ENCODE data around the gene ETV5. TPM values are rescaled to one million over a fixed set of nuclear protein-coding genes. Genes with fewer than 3 reads are reported as not detected.

ETV5 gene
- 3.6 TPM for polyA plus RNA-seq (2013)

DNA sequence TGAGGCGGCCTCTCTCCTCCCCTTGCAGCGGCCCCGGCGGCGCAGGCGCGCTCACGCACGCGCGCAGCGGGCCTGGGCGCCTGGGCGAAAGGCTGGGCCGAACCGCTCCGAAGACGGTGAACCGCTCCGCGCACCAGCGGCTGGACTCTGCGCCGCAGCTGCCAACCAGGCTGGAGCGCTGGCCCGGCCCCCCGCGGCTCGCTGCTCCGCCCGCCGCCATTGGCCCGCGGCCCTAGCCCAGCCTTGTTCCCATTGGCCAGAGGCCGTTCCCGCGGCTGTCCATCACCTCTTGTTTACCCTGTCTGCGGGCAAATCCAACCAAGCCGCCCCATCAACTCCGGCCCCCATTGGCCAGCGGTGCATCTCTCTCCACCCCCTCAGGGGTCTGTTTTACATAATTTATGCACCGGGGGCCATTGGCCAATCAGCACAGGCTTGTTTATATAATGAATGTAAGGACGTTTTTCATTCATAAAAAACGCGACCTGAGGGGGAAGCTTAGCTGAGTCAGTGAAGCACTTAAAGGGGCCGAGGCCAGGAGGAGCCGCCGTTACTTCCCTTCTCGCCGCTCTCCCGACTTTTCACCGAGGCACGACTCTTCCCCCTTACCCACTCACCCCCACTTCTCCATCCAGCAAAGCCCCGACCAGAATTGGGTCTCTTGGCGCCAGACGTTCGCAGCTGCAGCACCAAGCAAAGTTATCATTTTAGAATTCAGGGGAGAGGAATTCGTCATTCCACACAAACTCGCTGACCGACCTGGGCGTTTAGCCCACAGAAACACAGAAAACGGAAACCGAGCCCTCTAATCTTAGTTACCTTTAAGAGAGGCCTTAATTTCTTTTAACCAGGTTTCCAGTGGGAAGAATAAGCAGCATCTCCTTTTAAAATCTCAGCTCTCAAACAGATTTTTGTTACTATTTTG is at the start of gene ETV5:
TSS of gene ETV5 (minus strand) at position 149 of the 925 bp plus-strand sequence. CDS start 3,221 bp downstream, outside the sequence.
- CTCF ChIA-PET = interaction anchor here (0.6 to 2.8 kb wide), 3 partner anchors 9 to 73 kb away, joined by 3 to 11 read pairs (median 5); no protein-coding TSS in a partner anchor
- Histone ChIP-seq H3K4me1 (ENCODE audit: control extremely low read depth in 1 of 4, control insufficient read depth in 4 of 4, insufficient read depth in 4 of 4, low read length in 3 of 4) (peaks cover 11 to 48% (median 42%) of the 10 kb centered on the region in 4 experiments), H3K36me3 (ENCODE audit: control insufficient read depth in 4 of 4, insufficient read depth in 4 of 4, low read length in 3 of 4) (no peaks in the 10 kb centered on the region), H3K27ac (ENCODE audit: insufficient read depth in 1 of 2, low read depth in 1 of 2, low read length in 2 of 2, poor library complexity in 1 of 2, severe bottlenecking in 2 of 2) (no peak within 1 kb of the TSS), H3K4me3 (ENCODE audit: control insufficient read depth in 1 of 7, extremely low read depth in 1 of 7, insufficient read depth in 4 of 7, low read depth in 2 of 7, low read length in 6 of 7) (peak within 1 kb of the TSS; percentile 45 to 83 (median 73)), H3K27me3 (replicated peaks in 2 of 5; ENCODE audit: control insufficient read depth in 4 of 5, insufficient read depth in 5 of 5, low read length in 4 of 5) (peaks cover 5 to 41% (median 13%) of the 10 kb centered on the region in 5 experiments), H3K9me3 (ENCODE audit: control extremely low read depth in 1 of 5, control insufficient read depth in 4 of 5, insufficient read depth in 2 of 5, low read depth in 1 of 5, low read length in 4 of 5) (no peaks in the 10 kb centered on the region)
- WGBS (ENCODE audit: insufficient coverage) = under 1% methylated on average over 58 of the region's 63 CpGs
- DNase-seq = peak; percentile 99
- POLR2A ChIA-PET = interaction anchor here (1.2 to 1.3 kb wide), 2 partner anchors 76 to 674 kb away, joined by 3 read pairs; partner anchors contain the start of gene EIF4A2

DNA sequence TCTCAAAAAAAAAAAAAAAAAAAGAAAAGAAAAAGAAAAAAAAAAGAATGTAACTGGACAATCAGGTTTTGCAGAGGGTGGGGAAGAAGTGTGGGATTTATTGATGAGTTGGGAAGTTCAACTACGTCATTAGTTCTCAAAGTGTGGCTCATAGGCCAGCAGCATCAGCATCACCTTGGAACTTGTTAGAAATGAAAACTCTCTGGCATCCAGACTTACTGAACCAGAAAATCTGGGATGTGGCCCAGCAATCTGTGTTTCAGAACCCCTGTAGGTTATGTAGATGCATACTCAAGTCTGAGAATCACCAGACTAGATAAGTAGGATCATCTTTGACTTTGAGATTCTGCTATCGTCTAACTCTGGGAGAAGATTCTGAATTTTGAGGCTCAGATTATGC is 45.8 kb upstream of the ETV5 start:
- no peaks in the 10 kb centered on the region for H3K27me3 ChIP-seq (replicated peaks in 2 of 5; ENCODE audit: control insufficient read depth in 4 of 5, insufficient read depth in 5 of 5, low read length in 4 of 5)
- no peak overlapping the region for H3K4me3 ChIP-seq (ENCODE audit: control insufficient read depth in 1 of 7, extremely low read depth in 1 of 7, insufficient read depth in 4 of 7, low read depth in 2 of 7, low read length in 6 of 7)
- H3K36me3 ChIP-seq (ENCODE audit: control insufficient read depth in 4 of 4, insufficient read depth in 4 of 4, low read length in 3 of 4) = no peaks in the 10 kb centered on the region
- peaks cover 9 to 16% (median 11%) of the 10 kb centered on the region in 4 experiments for H3K4me1 ChIP-seq (ENCODE audit: control extremely low read depth in 1 of 4, control insufficient read depth in 4 of 4, insufficient read depth in 4 of 4, low read length in 3 of 4)
- no peak overlapping the region for H3K27ac ChIP-seq (ENCODE audit: insufficient read depth in 1 of 2, low read depth in 1 of 2, low read length in 2 of 2, poor library complexity in 1 of 2, severe bottlenecking in 2 of 2)
- no peaks in the 10 kb centered on the region for H3K9me3 ChIP-seq (ENCODE audit: control extremely low read depth in 1 of 5, control insufficient read depth in 4 of 5, insufficient read depth in 2 of 5, low read depth in 1 of 5, low read length in 4 of 5)
- 92% methylated on average over 2 of the region's 2 CpGs for WGBS (ENCODE audit: insufficient coverage)
- DNase-seq = no peak
- POLR2A ChIA-PET = no interaction called here
- CTCF ChIA-PET = no interaction called here

DNA sequence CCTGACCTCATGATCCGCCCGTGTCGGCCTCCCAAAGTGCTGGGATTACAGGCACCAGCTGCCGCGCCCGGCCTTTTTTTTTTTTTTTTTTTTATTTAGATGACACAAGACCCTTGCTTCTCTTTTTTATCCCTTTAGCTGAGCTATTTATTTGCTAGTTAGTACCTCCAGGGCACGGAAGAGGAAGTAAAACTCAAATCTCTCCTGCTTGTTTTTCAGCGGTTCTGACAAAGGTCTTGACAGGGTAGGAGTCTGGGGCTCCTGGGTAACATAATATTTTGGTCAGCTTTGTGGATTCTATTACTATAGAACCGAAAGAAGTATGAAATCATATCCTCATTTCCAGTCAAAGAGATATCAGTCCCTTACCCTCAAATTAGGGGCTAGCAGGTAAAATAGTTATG is 44.0 kb upstream of the ETV5 start:
- peak; percentile 77 to 95 (median 93) for DNase-seq
- POLR2A ChIA-PET = interaction anchor here (0.6 kb wide), 1 partner anchor 330 kb away, joined by 3 read pairs; no protein-coding TSS in a partner anchor
- H3K27ac ChIP-seq (ENCODE audit: insufficient read depth in 1 of 2, low read depth in 1 of 2, low read length in 2 of 2, poor library complexity in 1 of 2, severe bottlenecking in 2 of 2) = peak overlapping the region; percentile 43 to 83
- CTCF ChIA-PET = interaction anchor here (1.2 to 1.6 kb wide), 3 partner anchors 10 to 41 kb away, joined by 3 to 4 read pairs (median 3); no protein-coding TSS in a partner anchor
- H3K36me3 ChIP-seq (ENCODE audit: control insufficient read depth in 4 of 4, insufficient read depth in 4 of 4, low read length in 3 of 4) = no peaks in the 10 kb centered on the region
- H3K9me3 ChIP-seq (ENCODE audit: control extremely low read depth in 1 of 5, control insufficient read depth in 4 of 5, insufficient read depth in 2 of 5, low read depth in 1 of 5, low read length in 4 of 5) = no peaks in the 10 kb centered on the region
- WGBS (ENCODE audit: insufficient coverage) = 5% methylated on average over 3 of the region's 9 CpGs
- H3K4me1 ChIP-seq (ENCODE audit: control extremely low read depth in 1 of 4, control insufficient read depth in 4 of 4, insufficient read depth in 4 of 4, low read length in 3 of 4) = peaks cover 9 to 18% (median 13%) of the 10 kb centered on the region in 4 experiments
- H3K4me3 ChIP-seq (ENCODE audit: control insufficient read depth in 1 of 7, extremely low read depth in 1 of 7, insufficient read depth in 4 of 7, low read depth in 2 of 7, low read length in 6 of 7) = peak overlapping the region in 1 of 7 experiments; percentile 21
- no peaks in the 10 kb centered on the region for H3K27me3 ChIP-seq (replicated peaks in 2 of 5; ENCODE audit: control insufficient read depth in 4 of 5, insufficient read depth in 5 of 5, low read length in 4 of 5)

DNA sequence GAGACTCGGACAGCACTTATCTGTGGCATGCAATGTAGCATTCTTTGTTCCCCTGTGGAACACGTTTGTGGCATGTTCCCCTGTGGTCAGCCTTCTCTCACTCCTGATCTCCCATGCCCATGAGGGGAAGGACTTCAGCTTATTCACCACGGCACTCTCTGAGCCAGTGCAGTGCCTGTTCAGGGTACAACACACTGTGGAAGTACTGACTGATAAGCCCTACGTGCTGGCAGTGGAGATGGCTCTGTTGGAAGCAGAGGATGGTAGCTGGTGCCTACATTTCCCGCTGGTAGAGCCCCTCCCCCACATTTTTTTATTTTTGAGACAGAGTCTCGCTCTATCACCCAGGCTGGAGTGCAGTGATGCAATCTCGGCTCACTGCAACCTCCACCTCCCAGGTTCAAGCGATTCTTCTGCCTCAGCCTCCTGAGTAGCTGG is 43.5 kb upstream of the ETV5 start:
- Histone ChIP-seq H3K36me3 (ENCODE audit: control insufficient read depth in 4 of 4, insufficient read depth in 4 of 4, low read length in 3 of 4) (no peaks in the 10 kb centered on the region), H3K9me3 (ENCODE audit: control extremely low read depth in 1 of 5, control insufficient read depth in 4 of 5, insufficient read depth in 2 of 5, low read depth in 1 of 5, low read length in 4 of 5) (no peaks in the 10 kb centered on the region), H3K4me1 (ENCODE audit: control extremely low read depth in 1 of 4, control insufficient read depth in 4 of 4, insufficient read depth in 4 of 4, low read length in 3 of 4) (peaks cover 9 to 18% (median 13%) of the 10 kb centered on the region in 4 experiments), H3K27me3 (replicated peaks in 2 of 5; ENCODE audit: control insufficient read depth in 4 of 5, insufficient read depth in 5 of 5, low read length in 4 of 5) (no peaks in the 10 kb centered on the region), H3K27ac (ENCODE audit: insufficient read depth in 1 of 2, low read depth in 1 of 2, low read length in 2 of 2, poor library complexity in 1 of 2, severe bottlenecking in 2 of 2) (no peak overlapping the region), H3K4me3 (ENCODE audit: control insufficient read depth in 1 of 7, extremely low read depth in 1 of 7, insufficient read depth in 4 of 7, low read depth in 2 of 7, low read length in 6 of 7) (peak overlapping the region in 1 of 7 experiments; percentile 21)
- peak in 2 of 3 donors; percentile 19 to 29 for DNase-seq
- POLR2A ChIA-PET = no interaction called here
- 42% methylated on average over 3 of the region's 8 CpGs for WGBS (ENCODE audit: insufficient coverage)
- CTCF ChIA-PET = interaction anchor here (1.2 to 1.6 kb wide), 2 partner anchors 9 to 41 kb away, joined by 3 read pairs; no protein-coding TSS in a partner anchor

DNA sequence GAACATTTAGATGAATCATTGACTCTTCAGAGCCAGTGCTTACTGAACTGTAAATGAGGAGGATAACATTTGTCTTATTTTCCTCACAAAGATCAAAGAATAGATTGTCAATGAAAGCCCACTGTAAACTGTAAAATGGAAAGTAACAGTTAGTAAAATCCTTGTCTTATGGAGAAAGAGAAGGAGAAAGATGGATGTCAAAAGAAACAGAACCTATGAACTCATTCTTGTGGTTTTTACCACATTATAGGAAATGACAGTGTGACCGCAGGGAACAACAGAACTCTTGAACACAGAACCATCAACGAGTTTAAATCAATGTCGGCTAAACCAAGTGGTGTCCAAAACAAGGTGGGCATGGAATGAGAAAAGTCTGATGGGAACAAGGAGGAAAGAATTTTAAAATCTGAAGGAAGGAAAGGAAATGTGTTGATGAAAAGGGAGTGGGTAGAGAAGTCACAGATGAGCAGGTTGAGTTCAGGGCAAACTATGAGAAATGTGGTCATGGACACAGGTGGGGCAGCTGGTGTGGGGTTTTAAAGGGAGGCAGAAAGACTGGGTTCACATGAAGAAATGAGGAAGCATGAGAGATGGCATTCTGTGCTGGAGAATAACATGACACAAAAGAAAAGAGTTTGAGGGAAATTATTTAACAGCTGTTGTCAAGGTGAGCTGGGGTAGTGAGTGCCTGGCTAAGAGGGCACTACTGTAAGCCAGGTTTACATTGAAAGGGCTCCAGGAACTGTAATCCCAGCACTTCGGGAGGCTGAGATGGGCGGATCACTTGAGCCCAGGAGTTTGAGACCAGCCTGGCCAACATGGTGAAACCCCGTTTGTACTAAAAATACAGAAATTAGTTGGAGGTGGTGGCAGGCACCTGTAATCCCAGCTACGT is 42.4 kb upstream of the ETV5 start:
- peak in 2 of 3 donors; percentile 56 to 57 for DNase-seq
- Histone ChIP-seq H3K4me3 (ENCODE audit: control insufficient read depth in 1 of 7, extremely low read depth in 1 of 7, insufficient read depth in 4 of 7, low read depth in 2 of 7, low read length in 6 of 7) (no peak overlapping the region), H3K36me3 (ENCODE audit: control insufficient read depth in 4 of 4, insufficient read depth in 4 of 4, low read length in 3 of 4) (no peaks in the 10 kb centered on the region), H3K27me3 (replicated peaks in 2 of 5; ENCODE audit: control insufficient read depth in 4 of 5, insufficient read depth in 5 of 5, low read length in 4 of 5) (no peaks in the 10 kb centered on the region), H3K9me3 (ENCODE audit: control extremely low read depth in 1 of 5, control insufficient read depth in 4 of 5, insufficient read depth in 2 of 5, low read depth in 1 of 5, low read length in 4 of 5) (no peaks in the 10 kb centered on the region), H3K4me1 (ENCODE audit: control extremely low read depth in 1 of 4, control insufficient read depth in 4 of 4, insufficient read depth in 4 of 4, low read length in 3 of 4) (peaks cover 9 to 18% (median 13%) of the 10 kb centered on the region in 4 experiments), H3K27ac (ENCODE audit: insufficient read depth in 1 of 2, low read depth in 1 of 2, low read length in 2 of 2, poor library complexity in 1 of 2, severe bottlenecking in 2 of 2) (no peak overlapping the region)
- ChIA-PET CTCF (interaction anchor here (1.6 kb wide), 1 partner anchor 40 kb away, joined by 3 read pairs; no protein-coding TSS in a partner anchor), POLR2A (no interaction called here)
- 78% methylated on average over 7 of the region's 7 CpGs for WGBS (ENCODE audit: insufficient coverage)

DNA sequence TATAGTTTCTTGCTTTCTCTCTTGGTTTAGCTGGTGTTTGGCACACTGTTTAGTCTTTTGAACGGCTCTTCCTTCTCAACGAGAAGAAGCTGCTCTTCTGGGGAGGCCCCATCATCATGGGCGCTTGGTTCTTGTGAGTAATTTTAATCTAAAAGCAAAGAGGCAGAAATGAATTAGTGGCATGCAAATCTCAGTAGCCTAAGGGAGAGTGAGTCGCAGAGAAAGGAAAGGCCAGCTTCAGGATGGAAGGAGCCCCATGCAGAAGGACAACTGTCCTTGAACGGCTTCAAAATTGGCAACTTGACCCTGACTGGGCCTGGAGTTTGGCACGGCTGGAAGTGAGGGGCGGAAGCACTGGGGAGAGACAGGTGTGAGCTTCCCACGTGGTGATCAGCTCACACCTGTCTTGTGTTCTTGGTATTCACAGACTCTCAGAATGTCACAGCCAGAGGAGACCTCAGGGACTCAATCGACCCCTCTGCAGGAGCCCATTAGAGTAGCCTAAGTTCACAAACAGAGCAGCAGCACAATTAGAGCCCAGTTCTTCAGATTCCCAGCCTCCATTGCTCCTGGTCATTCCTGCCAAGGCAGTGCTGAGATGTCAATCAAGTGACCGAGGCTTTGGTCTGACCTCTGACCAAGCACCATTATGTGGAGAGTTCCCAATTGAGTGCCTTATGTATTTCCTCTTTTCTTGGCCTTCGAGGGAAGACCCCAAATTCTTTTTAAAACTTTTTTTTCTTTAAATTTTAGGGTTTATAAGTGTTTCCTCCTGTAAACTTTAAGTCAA is 41.3 kb upstream of the ETV5 start:
- POLR2A ChIA-PET = no interaction called here
- no peak overlapping the region for H3K4me3 ChIP-seq (ENCODE audit: control insufficient read depth in 1 of 7, extremely low read depth in 1 of 7, insufficient read depth in 4 of 7, low read depth in 2 of 7, low read length in 6 of 7)
- no peak for DNase-seq
- peaks cover 9 to 18% (median 13%) of the 10 kb centered on the region in 4 experiments for H3K4me1 ChIP-seq (ENCODE audit: control extremely low read depth in 1 of 4, control insufficient read depth in 4 of 4, insufficient read depth in 4 of 4, low read length in 3 of 4)
- 95% methylated on average over 9 of the region's 11 CpGs for WGBS (ENCODE audit: insufficient coverage)
- H3K36me3 ChIP-seq (ENCODE audit: control insufficient read depth in 4 of 4, insufficient read depth in 4 of 4, low read length in 3 of 4) = no peaks in the 10 kb centered on the region
- CTCF ChIA-PET = interaction anchor here (1.5 kb wide), 1 partner anchor 92 kb away, joined by 5 read pairs; no protein-coding TSS in a partner anchor
- no peak overlapping the region for H3K27ac ChIP-seq (ENCODE audit: insufficient read depth in 1 of 2, low read depth in 1 of 2, low read length in 2 of 2, poor library complexity in 1 of 2, severe bottlenecking in 2 of 2)
- no peaks in the 10 kb centered on the region for H3K9me3 ChIP-seq (ENCODE audit: control extremely low read depth in 1 of 5, control insufficient read depth in 4 of 5, insufficient read depth in 2 of 5, low read depth in 1 of 5, low read length in 4 of 5)
- H3K27me3 ChIP-seq (replicated peaks in 2 of 5; ENCODE audit: control insufficient read depth in 4 of 5, insufficient read depth in 5 of 5, low read length in 4 of 5) = no peaks in the 10 kb centered on the region
